Measurements from ENCODE around the gene MAST4. TPM values are rescaled to one million over a fixed set of nuclear protein-coding genes. Genes with fewer than 3 reads are reported as not detected.

MAST4 gene
- total RNA-seq, 1 donor from 2014 or later, result 114 TPM

DNA sequence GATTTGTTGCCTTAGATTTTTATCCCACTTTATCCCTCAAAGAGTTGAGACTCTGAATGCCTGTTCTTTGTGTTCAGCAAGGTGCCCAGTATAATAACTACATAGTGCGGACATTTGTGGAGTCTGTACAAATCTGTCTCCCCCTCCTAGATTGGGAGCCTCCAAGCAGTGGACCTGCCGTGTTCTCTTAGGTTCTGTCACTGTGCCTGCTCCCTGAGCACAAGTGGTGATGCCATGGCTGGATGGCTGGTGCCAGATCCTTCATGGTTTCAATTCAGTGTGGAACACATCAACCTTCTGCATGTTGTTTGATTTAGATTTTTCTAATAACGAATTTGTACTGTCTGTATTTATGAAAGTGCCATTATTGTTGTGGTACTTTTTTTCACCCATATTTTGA is 307.5 kb downstream of the MAST4 start:
- DNase-seq (ENCODE audit: low spot score), result no peak

DNA sequence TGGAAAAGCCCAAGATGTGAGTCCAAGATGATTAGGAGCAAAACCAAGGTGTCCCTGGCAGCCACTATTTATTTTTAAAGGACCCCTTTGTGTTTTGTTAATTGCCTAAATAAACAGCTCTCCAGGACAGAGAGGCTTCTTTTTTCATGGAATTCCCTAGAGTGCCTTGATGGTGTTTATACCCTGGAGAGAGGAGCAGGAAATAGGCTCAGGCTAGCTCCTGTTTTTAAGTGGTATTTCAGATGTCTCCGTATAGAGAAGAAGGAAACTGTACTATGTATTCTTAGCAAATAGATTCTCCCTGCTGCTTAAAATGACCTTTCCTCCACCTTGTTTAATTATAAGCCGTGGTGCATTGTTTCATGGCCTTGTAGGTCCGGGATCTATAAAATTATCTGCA is 308.0 kb downstream of the MAST4 start:
- no peak for DNase-seq (ENCODE audit: low spot score)

DNA sequence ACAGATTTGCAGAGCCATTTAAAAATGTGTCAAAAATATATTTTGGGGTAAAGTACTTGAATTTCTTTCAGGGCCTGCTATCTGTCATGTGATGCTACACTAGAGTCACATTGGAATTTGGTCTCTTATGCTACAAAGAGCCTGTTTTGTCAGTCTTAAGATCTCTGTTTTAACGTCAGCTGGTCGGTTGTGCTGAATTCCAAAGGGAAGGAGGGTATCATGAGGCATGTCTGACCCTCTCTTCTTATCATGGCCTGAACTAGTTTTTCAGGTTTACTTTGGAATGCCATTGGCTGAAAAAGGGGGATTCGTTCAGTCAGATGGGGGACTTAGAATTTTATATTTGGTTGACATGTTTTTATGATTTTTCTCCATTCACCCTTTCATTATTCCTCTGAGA is 309.8 kb downstream of the MAST4 start:
- DNase-seq (ENCODE audit: low spot score), result no peak

DNA sequence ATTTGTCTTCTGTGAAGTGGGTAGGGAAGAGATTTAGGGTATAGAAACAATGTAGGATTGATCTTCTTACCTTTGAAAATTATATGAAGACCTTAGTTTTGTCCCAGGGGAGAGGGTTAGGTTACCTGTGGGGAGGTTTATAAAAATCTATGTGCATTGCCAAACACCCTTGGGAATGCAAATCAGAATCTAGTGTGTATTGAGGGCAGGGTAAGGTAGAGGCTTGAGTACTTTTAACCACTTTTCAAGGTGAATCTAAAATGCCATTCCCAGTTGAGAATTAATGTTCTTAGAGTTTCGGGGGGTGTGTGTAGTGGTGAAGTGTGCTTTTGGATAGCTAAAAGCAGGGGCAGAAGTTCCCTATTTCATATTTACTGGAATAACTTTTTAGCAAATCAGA is 312.0 kb downstream of the MAST4 start:
- DNase-seq (ENCODE audit: low spot score), result no peak

DNA sequence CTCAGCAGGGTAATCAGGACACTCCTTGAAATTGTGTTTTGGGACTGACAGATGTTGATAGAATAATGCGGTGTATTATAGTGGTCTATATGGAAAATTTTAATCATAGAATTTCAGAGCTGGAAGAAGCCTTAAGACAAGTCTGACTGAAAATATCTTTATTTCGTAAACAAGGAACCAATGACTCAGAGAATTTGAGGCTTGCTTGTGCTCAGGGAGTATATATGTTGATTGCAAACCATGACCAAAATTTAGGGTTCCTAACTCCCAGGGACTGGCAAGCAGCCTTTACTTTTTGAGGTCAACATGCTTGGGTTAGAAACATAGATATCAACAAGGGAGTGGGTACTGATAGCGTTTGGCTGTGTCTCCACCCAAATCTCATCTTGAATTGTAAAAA is 313.2 kb downstream of the MAST4 start:
- no peak for DNase-seq (ENCODE audit: low spot score)

DNA sequence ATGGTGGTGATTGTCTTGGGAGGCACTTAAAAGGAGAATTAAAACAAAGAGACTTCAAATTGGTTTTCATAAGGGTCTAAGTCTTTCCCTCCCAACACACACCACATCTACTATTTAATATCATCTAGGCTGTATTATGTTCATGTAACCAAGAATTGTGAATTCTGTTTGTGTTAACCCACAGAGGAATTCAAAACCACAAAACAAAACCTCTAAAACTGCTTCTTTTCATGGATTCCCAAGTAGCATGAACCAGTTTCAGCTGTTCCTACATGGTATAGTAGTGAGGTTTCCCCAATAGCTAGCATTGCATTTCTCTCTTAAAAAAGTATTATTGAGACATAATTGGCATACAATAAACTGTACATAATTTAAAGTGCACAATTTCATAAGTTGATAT is 316.6 kb downstream of the MAST4 start:
- no peak for DNase-seq (ENCODE audit: low spot score)

DNA sequence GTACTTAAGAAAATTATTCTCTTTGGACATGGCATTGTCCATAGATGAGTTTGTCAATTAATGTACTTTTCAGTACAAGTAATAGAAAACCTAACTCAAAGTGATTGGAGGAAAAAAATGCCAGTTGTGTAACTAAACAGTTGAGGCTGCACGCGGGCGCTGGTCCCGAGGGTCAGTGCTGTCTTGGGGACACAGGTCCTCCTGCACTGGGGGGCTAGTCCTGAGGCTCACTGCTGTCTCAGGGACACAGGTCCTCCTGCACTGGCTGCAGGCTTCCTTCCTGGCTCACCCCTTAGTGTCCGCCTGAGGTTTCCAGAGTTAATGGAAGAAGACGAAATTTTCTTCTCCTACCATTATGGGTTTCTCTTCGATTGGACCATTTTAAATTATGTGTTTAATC is 319.3 kb downstream of the MAST4 start:
- no peak for DNase-seq (ENCODE audit: low spot score)

DNA sequence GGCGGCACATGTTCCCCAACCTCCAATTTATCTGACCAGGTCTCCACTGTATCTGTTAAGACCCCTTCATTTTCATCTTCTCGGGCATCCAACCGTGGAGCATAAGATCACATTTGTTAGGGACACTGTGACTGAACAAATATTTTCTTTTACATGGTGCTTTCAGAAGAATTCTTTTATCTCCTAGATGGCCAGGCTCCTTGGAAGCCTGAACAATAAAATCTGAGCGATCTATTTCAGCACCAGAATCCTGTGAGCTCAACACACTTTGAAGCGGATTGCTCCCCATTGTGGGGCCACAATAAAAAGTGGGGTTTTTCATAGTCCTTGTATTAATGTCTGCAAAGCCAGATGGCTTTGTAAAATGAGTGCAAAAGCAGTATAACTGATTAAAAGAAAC is 326.7 kb downstream of the MAST4 start:
- DNase-seq (ENCODE audit: low spot score), result no peak

DNA sequence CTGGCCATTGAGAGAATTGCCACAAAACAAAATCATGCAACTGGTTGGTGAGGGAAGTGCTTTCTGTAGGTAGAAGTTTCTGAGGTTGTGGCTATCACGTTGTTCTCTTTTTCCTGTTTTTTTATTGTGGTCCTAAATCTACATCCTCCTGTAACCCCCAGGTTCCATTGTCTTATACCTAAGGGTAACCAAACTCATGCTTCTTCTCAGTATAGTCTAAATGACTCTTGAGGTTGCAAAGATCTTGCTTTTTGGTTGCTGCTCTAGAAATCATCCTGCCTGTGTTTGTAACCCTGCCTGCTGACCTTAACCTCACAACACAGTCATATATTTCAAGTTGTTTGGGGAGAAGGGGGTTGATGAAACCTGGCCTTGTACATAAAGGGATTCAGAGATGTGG is 327.3 kb downstream of the MAST4 start:
- no peak for DNase-seq (ENCODE audit: low spot score)

DNA sequence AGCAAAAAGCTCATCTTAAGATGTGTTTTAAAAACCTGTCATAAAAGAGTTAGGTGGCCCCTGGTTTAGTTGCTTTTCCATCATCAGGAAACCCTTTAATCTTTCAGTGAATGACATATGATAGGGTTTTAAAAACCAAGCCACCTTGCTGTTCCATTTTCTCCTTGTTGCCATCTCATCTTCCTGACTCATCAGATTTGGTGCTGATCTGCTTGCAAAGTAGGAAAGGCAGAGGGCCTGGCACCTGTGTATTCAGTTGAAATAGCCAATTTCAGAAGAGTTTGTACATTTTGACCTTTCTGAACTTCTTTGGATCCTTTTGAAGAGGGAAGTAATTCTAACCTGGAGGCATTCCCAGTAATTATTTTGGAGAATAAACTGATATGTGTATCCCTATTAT is 327.7 kb downstream of the MAST4 start:
- no peak for DNase-seq (ENCODE audit: low spot score)

DNA sequence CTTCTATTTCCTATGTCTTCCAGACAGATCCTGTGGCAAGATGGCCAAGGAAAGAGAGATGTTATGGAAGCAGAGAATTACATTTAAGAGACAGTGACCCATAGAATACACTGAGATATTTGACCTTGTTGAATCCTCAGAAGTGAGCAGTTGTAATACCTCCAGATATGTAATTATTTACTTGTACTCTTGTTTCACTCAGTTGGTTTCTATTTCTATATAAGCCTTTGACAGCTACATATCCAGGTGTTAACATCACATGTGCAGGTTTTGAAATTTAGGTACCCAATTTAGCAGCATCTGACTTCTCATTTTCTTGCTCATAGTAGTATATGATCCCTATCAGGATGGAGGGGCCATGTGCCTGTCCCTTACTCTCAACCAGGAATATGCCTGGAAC is 330.9 kb downstream of the MAST4 start:
- DNase-seq (ENCODE audit: low spot score), result no peak

DNA sequence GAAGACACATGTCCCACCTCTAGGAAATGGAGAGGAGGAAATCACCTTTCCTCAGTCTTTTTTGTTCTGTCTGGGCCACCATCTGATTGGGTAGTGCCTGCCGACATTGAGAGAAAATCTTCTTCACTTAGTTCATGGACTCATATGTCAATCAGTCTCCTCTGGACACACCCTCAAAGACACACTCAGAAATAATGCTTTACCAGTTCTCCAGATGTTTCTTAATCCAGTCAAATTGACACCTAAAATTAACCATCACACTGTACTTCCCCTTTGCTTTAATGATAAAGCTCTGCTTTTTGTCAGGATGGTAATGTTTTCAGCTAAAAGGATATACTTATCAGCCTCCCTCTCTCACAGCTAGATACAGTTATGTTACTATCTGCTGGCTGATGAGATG is 333.1 kb downstream of the MAST4 start:
- no peak for DNase-seq (ENCODE audit: low spot score)

DNA sequence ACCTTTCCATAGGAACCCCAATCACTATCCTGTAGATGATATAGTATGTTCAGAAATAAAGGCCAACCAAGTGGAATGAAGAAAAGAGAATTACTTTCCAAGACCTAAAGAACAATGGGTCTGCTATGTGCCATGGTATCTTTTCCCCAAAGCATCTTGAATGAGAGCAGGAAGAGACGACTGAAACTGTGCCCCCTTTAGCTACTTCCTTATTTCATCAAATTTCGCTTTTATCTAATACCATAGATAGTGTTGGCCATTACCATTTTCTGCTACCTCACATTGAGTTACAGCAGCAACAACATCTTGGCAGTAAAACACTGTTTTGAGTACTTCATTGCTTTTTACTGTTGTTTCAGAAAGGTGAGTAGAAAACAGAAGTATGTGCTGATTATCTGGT is 333.8 kb downstream of the MAST4 start:
- DNase-seq (ENCODE audit: low spot score), result no peak

DNA sequence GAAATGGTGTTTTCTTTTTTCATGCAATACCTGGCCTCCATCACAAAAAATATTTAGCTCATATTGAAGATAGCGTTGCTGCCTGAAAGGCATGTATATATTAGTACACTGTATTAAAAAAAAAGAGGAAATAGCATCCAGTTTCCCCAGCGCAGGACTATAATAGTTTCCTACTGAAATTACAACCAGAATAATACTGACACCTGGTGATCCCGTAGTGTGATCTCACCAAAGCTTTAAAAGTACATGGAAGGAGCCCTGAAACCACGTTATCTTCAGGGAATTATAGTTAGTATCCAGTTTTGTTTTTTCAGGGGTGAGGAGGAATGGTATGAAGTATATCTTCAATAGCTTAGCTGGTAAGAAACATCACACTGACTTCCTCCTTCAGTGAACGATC is 335.5 kb downstream of the MAST4 start:
- no peak for DNase-seq (ENCODE audit: low spot score)

DNA sequence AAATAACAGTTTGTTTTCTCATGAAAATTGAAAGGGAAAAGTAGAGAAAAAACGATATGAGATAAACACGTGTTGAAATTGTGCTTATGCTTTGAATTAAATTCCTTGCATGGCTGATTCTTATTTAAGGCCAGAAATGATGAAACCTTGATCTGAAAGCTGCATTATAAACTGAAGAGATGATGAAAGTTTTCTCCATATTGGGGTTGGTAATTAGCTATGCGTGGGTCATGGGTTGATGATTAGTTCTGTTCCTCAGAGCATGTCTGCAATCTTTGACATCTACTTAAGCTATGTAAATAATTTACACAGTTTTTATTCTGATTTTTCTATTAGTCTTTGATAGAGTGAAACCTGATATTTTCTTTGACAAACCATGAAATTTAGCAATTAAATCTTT is 336.3 kb downstream of the MAST4 start:
- no peak for DNase-seq (ENCODE audit: low spot score)

DNA sequence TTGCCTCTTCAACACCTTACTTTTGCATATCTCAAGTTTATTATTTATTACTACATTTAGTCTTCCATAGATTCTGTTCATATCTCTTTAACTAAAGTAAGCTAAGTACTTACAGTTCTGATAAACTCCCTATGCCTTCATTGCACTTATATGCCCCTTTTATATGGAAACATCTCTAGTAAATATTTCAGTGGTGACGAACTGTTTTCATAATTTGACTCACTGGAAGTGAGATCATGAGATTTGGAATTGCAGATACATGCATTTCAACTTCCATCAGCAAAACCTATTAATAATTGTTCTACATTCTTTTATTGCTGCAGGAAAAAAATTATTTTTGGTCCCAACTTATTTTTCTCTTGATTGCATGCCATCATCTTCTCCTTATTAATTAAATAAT is 336.9 kb downstream of the MAST4 start:
- DNase-seq (ENCODE audit: low spot score), result no peak

DNA sequence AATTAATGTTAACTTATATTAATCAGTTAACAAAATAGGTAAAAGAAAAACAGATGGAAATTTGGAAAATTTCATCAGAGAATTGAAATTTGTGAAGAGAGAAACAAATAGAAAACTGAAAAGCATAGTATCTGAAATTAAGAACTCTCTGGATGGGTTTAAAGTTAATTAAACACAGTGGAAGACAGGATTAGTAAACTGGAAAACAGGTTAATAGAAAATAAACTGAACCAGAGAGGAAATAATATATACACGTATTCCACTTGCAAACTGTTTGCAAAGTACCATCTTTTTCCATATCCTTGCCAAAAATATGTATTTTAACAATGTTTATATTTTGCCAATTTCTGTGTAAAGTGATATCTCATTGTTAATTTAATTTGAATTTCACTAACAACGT is 342.9 kb downstream of the MAST4 start:
- DNase-seq (ENCODE audit: low spot score), result no peak

DNA sequence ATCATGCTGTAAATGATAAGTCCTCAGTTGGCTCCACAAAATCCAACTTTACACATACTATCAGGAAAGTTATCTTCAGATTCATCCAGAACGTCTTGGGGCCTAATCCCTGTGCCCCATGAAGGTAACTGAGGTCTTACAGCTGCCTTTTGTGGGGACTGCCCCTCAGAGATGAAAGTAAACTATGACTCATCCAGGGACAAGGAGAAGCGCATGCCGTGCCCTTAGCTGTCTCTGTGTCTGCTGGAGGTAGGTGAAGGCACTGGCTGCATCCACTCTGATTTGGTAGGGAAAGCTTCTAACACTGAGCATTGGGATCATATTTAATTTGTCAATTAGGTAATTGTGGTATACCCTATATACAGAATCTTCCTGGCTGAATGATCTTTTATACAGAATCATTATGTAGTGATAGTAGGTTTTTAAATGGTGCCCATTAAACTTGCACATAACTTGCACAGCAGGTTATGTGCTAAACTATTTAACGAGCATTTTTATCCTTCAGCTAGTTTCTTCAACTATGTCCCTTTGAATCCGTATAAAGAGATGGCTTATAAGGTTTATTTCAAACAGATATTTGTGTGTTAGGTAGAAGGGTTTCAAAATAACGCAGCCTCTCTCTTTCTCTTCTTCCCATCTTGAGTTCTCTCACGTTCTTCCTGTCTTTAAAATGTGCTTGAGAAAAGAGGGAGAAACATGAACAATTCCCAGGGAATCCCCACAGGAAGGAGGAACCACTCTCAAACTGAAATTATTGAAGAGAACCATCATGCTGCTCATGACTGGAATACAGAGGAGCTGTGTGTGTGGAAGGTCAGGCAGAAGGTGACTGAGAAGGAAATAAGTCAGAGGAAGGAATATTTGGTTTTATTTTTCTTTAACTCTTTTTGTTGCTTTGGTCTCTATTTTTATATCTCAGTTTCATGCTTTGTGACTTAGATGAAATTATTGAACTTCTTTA is 349.5 kb downstream of the MAST4 start:
- no peak for DNase-seq (ENCODE audit: low spot score)

DNA sequence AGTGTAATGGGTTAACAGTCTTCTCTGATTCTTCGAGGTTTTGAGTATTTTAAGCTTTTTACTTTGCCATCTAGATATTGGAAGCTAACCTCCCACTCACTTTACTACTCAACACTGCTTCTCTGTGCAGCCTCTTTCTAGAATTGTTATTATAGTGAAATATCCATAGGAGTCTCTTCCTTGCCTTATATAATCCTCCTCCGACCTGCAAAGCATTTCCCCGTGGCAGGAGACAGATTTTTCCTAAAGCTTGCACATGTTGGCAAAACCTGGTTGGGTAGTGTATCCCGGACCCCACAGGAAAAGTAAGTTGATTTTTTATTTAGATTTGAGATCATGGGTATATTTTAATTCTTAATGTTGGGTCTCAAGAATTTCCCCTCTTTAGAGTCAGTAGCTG is 351.3 kb downstream of the MAST4 start:
- DNase-seq (ENCODE audit: low spot score), result no peak

DNA sequence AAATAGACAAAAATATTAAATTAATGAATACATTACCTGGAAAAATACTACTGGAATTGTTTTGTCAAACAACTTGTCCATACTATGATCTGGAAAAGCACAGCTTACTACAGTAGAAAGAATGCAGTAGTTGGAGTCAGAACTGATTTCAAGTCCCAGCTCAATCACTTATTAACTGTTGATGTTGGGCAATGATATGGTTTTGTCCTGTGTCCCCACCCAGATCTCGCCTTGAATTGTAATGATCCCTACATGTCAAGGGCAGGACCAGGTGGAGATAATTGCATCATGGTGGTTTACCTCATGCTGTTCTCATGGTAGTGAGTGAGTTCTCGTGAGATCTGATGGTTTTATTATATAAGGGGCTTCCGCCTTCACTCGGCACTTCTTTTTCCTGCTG is 352.9 kb downstream of the MAST4 start:
- no peak for DNase-seq (ENCODE audit: low spot score)

DNA sequence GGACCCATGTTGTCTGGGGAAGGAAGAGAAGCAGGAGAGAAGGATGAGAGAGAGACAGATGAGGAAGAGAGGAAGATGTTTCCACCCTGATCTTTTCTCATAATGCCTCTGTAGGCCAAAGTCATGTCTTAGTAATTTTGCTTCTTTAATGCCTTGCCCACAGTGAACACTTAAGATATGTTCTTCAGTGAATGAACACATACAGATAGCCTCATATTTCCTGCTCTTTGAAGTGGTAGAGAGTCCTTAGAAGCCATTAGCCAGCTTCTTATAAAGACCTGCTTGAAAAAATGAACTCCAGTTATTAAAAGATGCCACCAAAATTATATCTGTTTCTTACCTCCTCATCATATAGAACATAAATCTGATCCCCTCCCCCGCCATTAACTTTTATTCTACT is 356.0 kb downstream of the MAST4 start:
- no peak for DNase-seq (ENCODE audit: low spot score)

DNA sequence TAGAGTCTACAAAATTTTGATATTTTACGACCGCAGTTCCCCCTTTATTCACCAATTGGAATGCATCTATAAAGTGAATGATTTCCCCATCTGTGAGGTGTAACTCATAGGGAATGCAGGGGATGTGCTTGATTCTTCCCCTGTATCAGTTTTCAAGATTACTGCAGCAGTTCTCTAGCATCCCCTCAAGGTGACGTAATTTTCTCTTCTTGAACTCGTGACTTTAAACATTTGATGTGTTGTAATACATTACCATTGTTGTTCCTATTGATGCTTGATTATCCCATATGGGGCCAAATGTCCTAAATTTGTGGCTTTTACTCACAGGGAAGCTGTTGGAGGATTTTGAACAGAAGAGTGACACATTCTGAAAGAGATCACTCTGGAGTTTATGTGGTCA is 360.2 kb downstream of the MAST4 start:
- no peak for DNase-seq (ENCODE audit: low spot score)

DNA sequence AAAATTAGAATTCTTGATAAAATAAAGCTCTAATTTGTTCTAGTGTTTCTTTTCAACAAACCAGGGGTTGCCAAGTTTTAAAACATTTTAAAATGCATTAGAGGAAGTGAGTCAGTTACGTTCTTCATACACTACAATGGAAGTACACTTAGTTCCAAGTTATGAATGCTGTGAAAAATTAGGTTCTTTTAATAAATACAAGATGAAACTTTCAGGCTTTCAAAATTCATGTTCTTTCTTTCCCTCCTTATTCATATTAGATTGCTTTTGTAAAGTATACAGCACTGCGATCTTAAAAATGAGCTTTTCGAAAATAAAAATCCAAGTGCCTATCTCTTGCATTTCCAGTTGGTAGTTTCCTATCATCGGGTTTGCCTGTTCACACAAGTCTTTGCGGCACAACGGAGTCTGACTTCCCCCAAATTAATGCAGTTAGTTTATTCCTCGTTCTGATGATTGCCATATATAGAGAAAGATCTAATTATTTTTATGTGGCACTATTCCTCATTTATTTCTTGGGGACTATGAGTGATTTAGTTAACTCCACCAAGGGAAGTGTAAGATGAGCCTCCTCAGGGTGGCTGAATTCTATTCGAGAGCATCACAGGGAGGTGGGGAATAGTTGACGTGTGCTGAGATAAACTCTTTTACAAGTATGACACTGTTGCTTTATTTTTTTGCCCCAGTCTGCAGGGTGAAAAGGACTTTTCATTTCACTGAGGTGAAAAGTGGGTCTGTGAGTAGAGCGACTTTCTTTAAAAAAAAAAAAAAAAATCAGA is 362.2 kb downstream of the MAST4 start:
- DNase-seq (ENCODE audit: low spot score), result no peak

Data from ureter (tissue), 1 donor.